ENCODE data around the gene NUDCD3. TPM values are rescaled to one million over a fixed set of nuclear protein-coding genes. Genes with fewer than 3 reads are reported as not detected.

NUDCD3 gene
- total RNA-seq, 1 experiment from 2014 or later = 94.6 TPM

- Histone ChIP-seq H3K27me3 (ENCODE audit: insufficient read depth, low read length) (no peaks in the 10 kb centered on the region), H4K20me1 (ENCODE audit: insufficient read depth) (no peaks in the 10 kb centered on the region; the same call in 1 of the 2 replicates), H3K36me3 (ENCODE audit: control insufficient read depth in 1 of 2, insufficient read depth in 2 of 2, low read length in 2 of 2) (peaks cover 13 to 14% of the 10 kb centered on the region in 2 experiments; a peak in 2 of 4 replicates), H3K4me1 (ENCODE audit: control insufficient read depth in 1 of 2, insufficient read depth in 2 of 2, low read length in 2 of 2) (no peaks in the 10 kb centered on the region), H3K4me3 (replicated peaks in 1 of 2; ENCODE audit: low read depth in 1 of 2, low read length in 2 of 2) (no peak overlapping the region), H2AFZ (ENCODE audit: low read depth, low read length, poor library complexity, severe bottlenecking) (no peak overlapping the region), H3K4me2 (ENCODE audit: low read length) (no peak overlapping the region), H3K79me2 (ENCODE audit: insufficient read depth, low read length) (peaks cover 88% of the 10 kb centered on the region), H3K27ac (ENCODE audit: low read depth, low read length) (no peak overlapping the region), H3K9ac (ENCODE audit: low read length) (no peak overlapping the region), H3K9me3 (ENCODE audit: control insufficient read depth in 1 of 2, insufficient read depth in 1 of 2, low read depth in 1 of 2, low read length in 2 of 2) (no peaks in the 10 kb centered on the region), H3K9me2 (ENCODE audit: insufficient read depth) (no peaks in the 10 kb centered on the region)
- intact Hi-C loops (cut with micrococcal nuclease) = no loop called here
- BruUV-seq (replicated peaks) = no TSS peak
- RAD21 ChIA-PET (ENCODE audit: low non-redundant PET in 1 of 2, low total read pairs in 2 of 2, uncharacterized antibody in 2 of 2, unreplicated experiment in 2 of 2) = no interaction called here
- ATAC-seq (no peak), DNase-seq (ENCODE audit: low read depth, low spot score) (no peak)
- no peak for TF ChIP-seq EGR1 (IDR thresholded peaks at IDR 0.05; ENCODE audit: low read depth)
- TF ChIP-seq TCF7L2 (IDR thresholded peaks at IDR 0.05; ENCODE audit: borderline replicate concordance, extremely low read depth, insufficient read depth, insufficient read length) = no peak
- TF ChIP-seq POLR2AphosphoS5 (IDR thresholded peaks at IDR 0.05; ENCODE audit: low read depth, low read length) = no peak
- POLR2A ChIA-PET = no interaction called here
- CTCF ChIA-PET = no interaction called here
These were observed 23.3 kb downstream of the NUDCD3 start for GRCh38 chr7:44467217-44467548.

- no peaks in the 10 kb centered on the region for H3K4me1 ChIP-seq (ENCODE audit: control insufficient read depth in 1 of 2, insufficient read depth in 2 of 2, low read length in 2 of 2)
- ChIA-PET CTCF (no interaction called here), RAD21 (ENCODE audit: low non-redundant PET in 1 of 2, low total read pairs in 2 of 2, uncharacterized antibody in 2 of 2, unreplicated experiment in 2 of 2) (no interaction called here), POLR2A (no interaction called here)
- H3K9ac ChIP-seq (ENCODE audit: low read length) = no peak overlapping the region
- H3K27ac ChIP-seq (ENCODE audit: low read depth, low read length) = no peak overlapping the region
- no TSS peak for BruUV-seq (replicated peaks)
- peaks cover 11% of the 10 kb centered on the region in 2 experiments; a peak in 2 of 4 replicates for H3K36me3 ChIP-seq (ENCODE audit: control insufficient read depth in 1 of 2, insufficient read depth in 2 of 2, low read length in 2 of 2)
- ATAC-seq = no peak
- no peak overlapping the region for H2AFZ ChIP-seq (ENCODE audit: low read depth, low read length, poor library complexity, severe bottlenecking)
- H3K4me3 ChIP-seq (replicated peaks in 1 of 2; ENCODE audit: low read depth in 1 of 2, low read length in 2 of 2) = no peak overlapping the region
- H3K27me3 ChIP-seq (ENCODE audit: insufficient read depth, low read length) = no peaks in the 10 kb centered on the region
- H4K20me1 ChIP-seq (ENCODE audit: insufficient read depth) = no peaks in the 10 kb centered on the region; the same call in 1 of the 2 replicates
- intact Hi-C loops (cut with micrococcal nuclease) = no loop called here
- no peaks in the 10 kb centered on the region for H3K9me3 ChIP-seq (ENCODE audit: control insufficient read depth in 1 of 2, insufficient read depth in 1 of 2, low read depth in 1 of 2, low read length in 2 of 2)
- peaks cover 88% of the 10 kb centered on the region for H3K79me2 ChIP-seq (ENCODE audit: insufficient read depth, low read length)
- DNase-seq (ENCODE audit: low read depth, low spot score) = no peak
- no peak overlapping the region for H3K4me2 ChIP-seq (ENCODE audit: low read length)
- no peaks in the 10 kb centered on the region for H3K9me2 ChIP-seq (ENCODE audit: insufficient read depth)
- TF ChIP-seq EZH2phosphoT487 (IDR thresholded peaks at IDR 0.05; ENCODE audit: borderline replicate concordance) (no peak), SIN3A (IDR thresholded peaks at IDR 0.05; ENCODE audit: low read depth) (no peak), CEBPB (IDR thresholded peaks at IDR 0.05; ENCODE audit: low read depth) (no peak), EZH2 (IDR thresholded peaks at IDR 0.05) (no peak), MAX (IDR thresholded peaks at IDR 0.05) (no peak), FOSL1 (IDR thresholded peaks at IDR 0.05; ENCODE audit: low read depth) (no peak), SP1 (IDR thresholded peaks at IDR 0.05; ENCODE audit: low read depth) (no peak), TCF7L2 (IDR thresholded peaks at IDR 0.05; ENCODE audit: borderline replicate concordance, extremely low read depth, insufficient read depth, insufficient read length) (no peak), ZNF274 (IDR thresholded peaks at IDR 0.05; ENCODE audit: low read depth, low read length) (no peak), YY1 (IDR thresholded peaks at IDR 0.05; ENCODE audit: extremely low read depth, insufficient replicate concordance, low read depth, low read length) (no peak), POLR2A (IDR thresholded peaks at IDR 0.05; ENCODE audit: borderline replicate concordance, extremely low read depth, insufficient read depth, insufficient read length) (no peak), REST (IDR thresholded peaks at IDR 0.05; ENCODE audit: low read depth) (no peak), ZFX (IDR thresholded peaks at IDR 0.05) (no peak)
These were observed 23.9 kb downstream of the NUDCD3 start for GRCh38 chr7:44466300-44467216.
